Mononuclear cell (primary cell): ENCODE data around the gene SCN5A. TPM values are rescaled to one million over a fixed set of nuclear protein-coding genes. Genes with fewer than 3 reads are reported as not detected.

Experiments
- total RNA-seq: library from RNA; depleted of rRNA; stranded (reverse); fragments of >200 nt; gene quantifications from one replicate; pipeline ENCODE4 v1.2.3, GENCODE V29; 2012

The SCN5A gene
- total RNA-seq, 1 donor: not detected

Other genes with a start within 250 kb of the SCN5A start
- 2.6 TPM for gene ACVR2B, start 195.8 kb downstream of the SCN5A start, total RNA-seq
- gene EXOG, start 153.3 kb downstream of the SCN5A start, total RNA-seq: 13.3 TPM
- gene SCN10A, start 166.5 kb upstream of the SCN5A start, total RNA-seq: not detected